Left lobe of liver (tissue), 2 donors: ENCODE results near the gene RASGRP3. TPM values are rescaled to one million over a fixed set of nuclear protein-coding genes. Genes with fewer than 3 reads are reported as not detected.

Experiments used
- ATAC-seq: fragments of 200-7000 bp; cut with Tn5 transposase; one replicate; pipeline ENCODE4 v1.9.1; 2020; ENCODE audit warnings: mild to moderate bottlenecking, moderate library complexity
- DNase-seq: peaks from one replicate; pipeline ENCODE4 v3.0.0-alpha.2; 2020; ENCODE audit warnings: low spot score
- total RNA-seq: library from RNA; stranded (reverse); gene quantifications from one replicate; pipeline ENCODE4 v1.2.1, GENCODE V29; 2021
- donor health status: DM: no; HTN: no; CAD: no; lungs with moderate emphysema.
- donor health status: DM: no; HTN: yes; CAD: no.

RASGRP3 gene
- total RNA-seq, 1 donor from 2014 or later: 3.8 TPM

DNA sequence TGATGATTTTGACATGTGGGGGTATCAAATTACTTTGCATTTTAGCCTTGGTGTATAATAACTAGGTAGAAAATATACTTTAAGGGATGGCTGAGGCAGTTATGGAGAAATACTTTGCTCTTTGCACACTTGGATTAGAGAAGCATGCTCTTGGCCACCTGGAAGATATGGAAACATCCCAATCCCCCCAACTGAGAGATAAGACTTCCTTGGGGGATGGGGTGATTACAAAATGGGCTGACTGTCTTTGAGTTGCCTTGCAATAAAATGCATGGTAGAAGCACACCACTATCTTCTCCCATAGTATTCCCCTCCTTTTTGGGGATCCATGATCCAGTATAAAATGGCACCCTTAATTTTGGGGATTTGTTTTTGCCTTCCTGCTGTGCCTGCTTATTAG lies 137.7 kb downstream of the RASGRP3 start:
- ATAC-seq (no peak), DNase-seq (no peak)

Other genes with a start within 250 kb of the RASGRP3 start
- gene FAM98A, start 122.7 kb downstream of the RASGRP3 start, total RNA-seq: 23.6 TPM